AG09319 (cell line): ENCODE data around the gene RNF144A.

Experiments
- DNase-seq: peaks from one replicate; pipeline ENCODE4 v3.0.0-alpha.2; 2010; ENCODE audit warnings: low read depth; ENCODE audit errors: extremely low read depth
- CTCF ChIP-seq: IDR thresholded peaks from 2 replicates; pipeline ENCODE4 v1.5.1; 2011; ENCODE audit warnings: low read depth, mild to moderate bottlenecking, inconsistent platforms, low read length, moderate library complexity

RNF144A gene

GRCh38 chr2:7068457-7068856 is 151.2 kb downstream of the RNF144A start:
- no peak for DNase-seq
- TF ChIP-seq CTCF = no peak

DNA sequence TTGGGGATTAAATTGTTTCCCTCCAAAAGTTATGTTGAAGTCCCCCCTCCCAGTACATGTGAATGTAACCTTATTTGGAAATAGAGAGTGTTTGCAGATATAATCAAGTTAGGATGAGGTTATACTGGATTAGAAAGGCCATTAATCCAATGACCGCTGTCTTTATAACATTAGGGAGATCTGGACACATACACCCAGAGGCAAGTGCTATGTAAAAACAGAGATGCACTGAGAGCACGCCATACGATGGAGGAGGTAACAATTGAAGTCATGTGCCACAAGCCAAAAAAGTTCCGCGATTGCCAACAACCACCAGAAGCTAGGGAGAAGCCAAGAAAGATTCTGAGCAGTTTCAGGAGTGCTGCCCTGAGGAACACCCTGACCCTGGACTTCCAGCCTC is 153.3 kb downstream of the RNF144A start:
- no peak for TF ChIP-seq CTCF
- DNase-seq = no peak

DNA sequence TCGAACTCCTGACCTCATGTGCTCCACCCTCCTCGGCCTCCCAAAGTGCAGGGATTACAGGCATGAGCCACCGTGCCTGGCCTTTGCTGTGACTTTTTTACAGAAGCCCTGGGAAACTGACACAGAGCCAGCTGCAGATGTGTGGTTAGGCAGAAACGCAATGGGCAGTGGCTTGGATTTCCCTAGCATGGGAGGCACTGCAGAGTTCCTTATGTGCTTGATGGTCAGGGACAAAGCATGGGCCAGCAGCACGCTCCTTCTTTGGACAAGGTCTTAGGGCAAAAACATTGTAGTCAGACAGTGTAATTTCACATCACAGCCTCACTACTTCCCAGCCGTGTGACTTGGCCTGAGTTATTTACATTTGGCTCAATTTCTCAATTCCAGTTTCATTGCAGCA is 153.9 kb downstream of the RNF144A start:
- no peak for TF ChIP-seq CTCF
- DNase-seq = no peak

- DNase-seq = no peak
- no peak for TF ChIP-seq CTCF
Measured at GRCh38 chr2:7071916-7072556, 154.8 kb downstream of the RNF144A start.

GRCh38 chr2:7073901-7074300 is 156.7 kb downstream of the RNF144A start:
- TF ChIP-seq CTCF = no peak
- no peak for DNase-seq

DNA sequence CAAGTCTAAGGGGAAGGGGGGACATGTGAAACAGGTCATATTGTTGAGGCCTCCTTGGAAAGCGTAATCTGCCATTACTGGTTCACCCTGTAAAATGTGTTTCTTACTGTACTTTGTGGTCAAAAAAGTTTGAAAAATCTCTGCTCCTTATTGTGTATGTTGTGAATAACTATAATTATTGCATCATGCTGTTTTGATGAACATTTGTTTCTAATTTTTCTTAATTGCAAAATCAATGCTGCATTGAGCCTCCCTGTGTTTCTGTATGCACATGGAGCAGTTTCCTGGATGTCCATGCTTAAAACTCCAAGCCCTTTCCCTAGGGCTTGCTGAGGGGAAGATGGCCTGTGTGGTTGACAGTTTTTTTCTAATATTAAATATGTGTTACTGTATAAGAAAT is 158.6 kb downstream of the RNF144A start:
- no peak for TF ChIP-seq CTCF
- DNase-seq = no peak

DNA sequence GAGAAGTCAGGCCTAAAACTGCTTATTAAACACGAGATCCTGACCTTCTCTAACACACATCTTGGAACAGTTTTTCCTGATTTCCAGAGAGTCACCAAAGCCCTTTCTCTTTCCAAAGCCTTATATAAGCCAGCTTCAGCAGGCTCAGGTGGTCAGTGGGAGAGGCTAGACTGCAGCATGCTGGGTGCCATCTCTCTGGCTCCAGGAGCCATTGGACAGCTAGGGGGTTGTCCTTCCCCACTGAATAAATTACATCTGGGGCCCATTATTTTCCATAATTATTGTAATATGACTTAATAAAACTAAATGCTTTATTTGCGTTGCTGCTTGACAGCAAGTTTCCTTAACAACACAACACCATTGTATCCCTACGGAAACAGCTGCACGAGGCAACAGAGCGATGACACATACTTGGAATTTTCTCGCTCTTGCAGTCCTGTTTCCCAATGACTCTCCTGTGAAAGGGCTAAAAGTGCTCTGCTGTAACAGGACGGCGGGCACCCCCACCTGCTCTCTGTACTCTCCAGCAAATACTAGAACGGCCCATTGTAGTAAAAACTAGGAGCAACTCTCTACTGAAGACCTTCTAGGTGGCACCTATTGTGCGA is 160.6 kb downstream of the RNF144A start:
- no peak for TF ChIP-seq CTCF
- no peak for DNase-seq
